K562 (cell line): ENCODE measurements around the gene ZDHHC11B. TPM values are rescaled to one million over a fixed set of nuclear protein-coding genes. Genes with fewer than 3 reads are reported as not detected.

ENCODE experiments used
- BCL6 ChIP-seq: fragments of 250-450 bp; sonication (Bioruptor Pico); IDR thresholded peaks from 2 replicates; pipeline ENCODE4 v1.4.0; 2020
- DPF2 ChIP-seq: fragments of 450-650 bp; IDR thresholded peaks from 2 replicates; pipeline ENCODE4 v1.6.1; 2016
- ELF1 ChIP-seq: fragments of 200-800 bp; sonication (Bioruptor generic); IDR thresholded peaks from 2 replicates; pipeline ENCODE4 v1.6.1; 2016; ENCODE audit warnings: missing genetic modification characterization, missing compliant biosample characterization
- GTF2A2 ChIP-seq: IDR thresholded peaks from 2 replicates; pipeline ENCODE4 v1.6.1; 2016; ENCODE audit warnings: mild to moderate bottlenecking, missing genetic modification characterization, missing compliant biosample characterization
- NFYB ChIP-seq: IDR thresholded peaks from 2 replicates; pipeline ENCODE4 v1.6.1; 2011; ENCODE audit warnings: mild to moderate bottlenecking, moderate library complexity; ENCODE audit not compliant: insufficient read length; ENCODE audit errors: extremely low read depth
- PBX2 ChIP-seq, 2 experiments: IDR thresholded peaks in 1 of 2; conservative IDR thresholded peaks in 1 of 2; 2 replicates each; pipeline ENCODE4 v1.6.1; 2016; ENCODE audit warnings: low read depth in 2 of 2, mild to moderate bottlenecking in 1 of 2, missing compliant biosample characterization in 1 of 2, missing genetic modification characterization in 1 of 2, moderate library complexity in 1 of 2
- POLR2A ChIP-seq: fragments of 450-650 bp; conservative IDR thresholded peaks from 2 replicates; pipeline ENCODE4 v1.6.1; 2016
- RBFOX2 ChIP-seq: fragments of 200-400 bp; formaldehyde crosslinking; IDR thresholded peaks from 2 replicates; pipeline ENCODE4 v1.6.1; 2017; ENCODE audit warnings: low read depth, mild to moderate bottlenecking, low read length, moderate library complexity
- SP1 ChIP-seq: sonication (generic); formaldehyde crosslinking; IDR thresholded peaks from 2 replicates; pipeline ENCODE4 v1.8.1; 2022; ENCODE audit warnings: mild to moderate bottlenecking, missing genetic modification reagents
- SUPT5H ChIP-seq: fragments of 450-650 bp; IDR thresholded peaks from 2 replicates; pipeline ENCODE4 v1.6.1; 2016
- TAF1 ChIP-seq: IDR thresholded peaks from 2 replicates; pipeline ENCODE4 v1.6.1; 2011; ENCODE audit warnings: mild to moderate bottlenecking, low read length, moderate library complexity; ENCODE audit not compliant: insufficient read depth, control insufficient read depth, severe bottlenecking; ENCODE audit errors: extremely low read depth
- TBL1XR1 ChIP-seq, 2 experiments: IDR thresholded peaks; 2 replicates each; pipeline ENCODE4 v1.6.1; 2012; ENCODE audit warnings: improper control_type of control experiment in 2 of 2, low read length in 2 of 2, mild to moderate bottlenecking in 1 of 2
- TFE3 ChIP-seq: fragments of 450-650 bp; formaldehyde crosslinking; IDR thresholded peaks from 2 replicates; pipeline ENCODE4 v1.4.0; 2020; ENCODE audit warnings: mild to moderate bottlenecking, mixed read lengths
- ZFPM2 ChIP-seq: fragments of 250-450 bp; sonication (Bioruptor Pico); IDR thresholded peaks from 2 replicates; pipeline ENCODE4 v1.5.1; 2022; ENCODE audit warnings: mild to moderate bottlenecking
- polyA plus RNA-seq, 8 experiments: library from polyadenylated mRNA; depleted of rRNA in 4 of 8; stranded (reverse) in 5 of 8; unstranded in 3 of 8; fragments of >200 nt; fragmentation: Nextera tagmentation in 2 of 8; fragmentation: Illumina TruSeq in 1 of 8; extraction: Ambion mirVana in 2 of 8; extraction: Trizol in 1 of 8; gene quantifications; 2 replicates each; pipeline versions ENCODE4 v1.2.1 to v1.2.3, GENCODE V29; 2011 to 2014; ENCODE audit warnings: inconsistent platforms in 1 of 8, missing spikeins in 1 of 8
- total RNA-seq, 7 experiments: library from RNA; depleted of rRNA in 6 of 7; stranded (reverse); fragments of >200 nt in 6 of 7; fragmentation: Illumina TruSeq in 2 of 7; extraction: Trizol in 2 of 7; gene quantifications; 2 replicates each; pipeline versions ENCODE4 v1.2.1 to v1.2.3, GENCODE V29; 2011 to 2021; ENCODE audit warnings: low replicate concordance in 1 of 7

ZDHHC11B gene
- total and polyA plus RNA-seq, 9 of the 15 experiments (the other 6 are each of a cell fraction or from before 2014, with no cell fraction given): 0.03 to 0.23 (median 0.15) TPM; not detected in 3

GRCh38 chr5:776862-777711 is 7.4 kb downstream of the ZDHHC11B start (continued):
- TF ChIP-seq PBX2 (CRISPR knock-in tag; IDR thresholded peaks at IDR 0.05; ENCODE audit: low read depth) (no peak), PBX2 (tag; conservative IDR thresholded peaks at IDR 0.05; ENCODE audit: low read depth) (peak; percentile 46), BCL6 (CRISPR knock-in tag) (no peak), POLR2A (peak; percentile 55), DPF2 (peak; percentile 42; the same call in 1 of the 2 replicates), RBFOX2 (peak; percentile 63), ELF1 (no peak), GTF2A2 (tag) (peak; percentile 73; the same call in 1 of the 2 replicates), TFE3 (no peak), NFYB (peak; percentile 98), ZFPM2 (CRISPR knock-in tag) (no peak), TAF1 (no peak), SUPT5H (0 out of 2 replicates have a peak, but pooled peaks have one; percentile 40), TBL1XR1 (IDR thresholded peaks at IDR 0.05; ENCODE audit: low read length in 2 of 2) (no peak), SP1 (CRISPR knock-in tag) (peak; percentile 63)
